Measurements from ENCODE around the gene TAF4. TPM values are rescaled to one million over a fixed set of nuclear protein-coding genes. Genes with fewer than 3 reads are reported as not detected.

TAF4 gene
- total RNA-seq, 1 experiment from 2014 or later, result 21.0 TPM

DNA sequence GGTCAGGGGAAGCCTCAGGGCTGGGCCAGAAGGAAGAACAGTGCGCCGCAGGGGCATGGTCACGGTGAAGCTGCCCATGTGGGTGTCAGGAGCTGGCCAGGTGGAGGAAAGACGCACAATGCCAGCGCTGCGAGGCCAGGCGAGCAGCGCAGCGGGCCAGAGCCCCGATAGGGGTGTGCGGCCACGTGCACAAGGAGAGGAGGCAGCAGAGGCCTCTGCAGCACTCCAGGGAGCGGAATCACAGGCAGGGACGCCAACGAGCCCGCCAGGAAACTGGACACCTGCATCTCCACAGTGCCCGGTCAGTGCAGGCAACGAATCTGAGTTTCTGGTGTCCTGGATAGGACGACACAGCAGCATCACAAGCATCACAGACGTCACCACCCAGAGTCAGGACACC, 35.7 kb downstream of the TAF4 start:
- H3K4me3 ChIP-seq (ENCODE audit: low read depth in 2 of 2, low read length in 2 of 2), result no peak overlapping the region
- H3K27ac ChIP-seq (ENCODE audit: low read length), result no peak overlapping the region
- BruUV-seq (replicated peaks), result no TSS peak
- TF ChIP-seq, protein P1, sequence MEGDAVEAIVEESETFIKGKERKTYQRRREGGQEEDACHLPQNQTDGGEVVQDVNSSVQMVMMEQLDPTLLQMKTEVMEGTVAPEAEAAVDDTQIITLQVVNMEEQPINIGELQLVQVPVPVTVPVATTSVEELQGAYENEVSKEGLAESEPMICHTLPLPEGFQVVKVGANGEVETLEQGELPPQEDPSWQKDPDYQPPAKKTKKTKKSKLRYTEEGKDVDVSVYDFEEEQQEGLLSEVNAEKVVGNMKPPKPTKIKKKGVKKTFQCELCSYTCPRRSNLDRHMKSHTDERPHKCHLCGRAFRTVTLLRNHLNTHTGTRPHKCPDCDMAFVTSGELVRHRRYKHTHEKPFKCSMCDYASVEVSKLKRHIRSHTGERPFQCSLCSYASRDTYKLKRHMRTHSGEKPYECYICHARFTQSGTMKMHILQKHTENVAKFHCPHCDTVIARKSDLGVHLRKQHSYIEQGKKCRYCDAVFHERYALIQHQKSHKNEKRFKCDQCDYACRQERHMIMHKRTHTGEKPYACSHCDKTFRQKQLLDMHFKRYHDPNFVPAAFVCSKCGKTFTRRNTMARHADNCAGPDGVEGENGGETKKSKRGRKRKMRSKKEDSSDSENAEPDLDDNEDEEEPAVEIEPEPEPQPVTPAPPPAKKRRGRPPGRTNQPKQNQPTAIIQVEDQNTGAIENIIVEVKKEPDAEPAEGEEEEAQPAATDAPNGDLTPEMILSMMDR (IDR thresholded peaks at IDR 0.05), result no peak
- TF ChIP-seq SIN3A (IDR thresholded peaks at IDR 0.05; ENCODE audit: borderline replicate concordance, insufficient read depth, low read depth, low read length), result no peak
- TF ChIP-seq TCF7L2 (IDR thresholded peaks at IDR 0.05; ENCODE audit: low read depth, low read length), result no peak
- TF ChIP-seq, protein P2, sequence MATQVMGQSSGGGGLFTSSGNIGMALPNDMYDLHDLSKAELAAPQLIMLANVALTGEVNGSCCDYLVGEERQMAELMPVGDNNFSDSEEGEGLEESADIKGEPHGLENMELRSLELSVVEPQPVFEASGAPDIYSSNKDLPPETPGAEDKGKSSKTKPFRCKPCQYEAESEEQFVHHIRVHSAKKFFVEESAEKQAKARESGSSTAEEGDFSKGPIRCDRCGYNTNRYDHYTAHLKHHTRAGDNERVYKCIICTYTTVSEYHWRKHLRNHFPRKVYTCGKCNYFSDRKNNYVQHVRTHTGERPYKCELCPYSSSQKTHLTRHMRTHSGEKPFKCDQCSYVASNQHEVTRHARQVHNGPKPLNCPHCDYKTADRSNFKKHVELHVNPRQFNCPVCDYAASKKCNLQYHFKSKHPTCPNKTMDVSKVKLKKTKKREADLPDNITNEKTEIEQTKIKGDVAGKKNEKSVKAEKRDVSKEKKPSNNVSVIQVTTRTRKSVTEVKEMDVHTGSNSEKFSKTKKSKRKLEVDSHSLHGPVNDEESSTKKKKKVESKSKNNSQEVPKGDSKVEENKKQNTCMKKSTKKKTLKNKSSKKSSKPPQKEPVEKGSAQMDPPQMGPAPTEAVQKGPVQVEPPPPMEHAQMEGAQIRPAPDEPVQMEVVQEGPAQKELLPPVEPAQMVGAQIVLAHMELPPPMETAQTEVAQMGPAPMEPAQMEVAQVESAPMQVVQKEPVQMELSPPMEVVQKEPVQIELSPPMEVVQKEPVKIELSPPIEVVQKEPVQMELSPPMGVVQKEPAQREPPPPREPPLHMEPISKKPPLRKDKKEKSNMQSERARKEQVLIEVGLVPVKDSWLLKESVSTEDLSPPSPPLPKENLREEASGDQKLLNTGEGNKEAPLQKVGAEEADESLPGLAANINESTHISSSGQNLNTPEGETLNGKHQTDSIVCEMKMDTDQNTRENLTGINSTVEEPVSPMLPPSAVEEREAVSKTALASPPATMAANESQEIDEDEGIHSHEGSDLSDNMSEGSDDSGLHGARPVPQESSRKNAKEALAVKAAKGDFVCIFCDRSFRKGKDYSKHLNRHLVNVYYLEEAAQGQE (IDR thresholded peaks at IDR 0.05; ENCODE audit: insufficient read depth in 1 of 2, low read depth in 2 of 2, low read length in 1 of 2), result no peak
- no peak for TF ChIP-seq POLR2AphosphoS5 (IDR thresholded peaks at IDR 0.05; ENCODE audit: low read depth, low read length)
- ChIA-PET POLR2A (no interaction called here), CTCF (no interaction called here)
- H3K4me1 ChIP-seq (ENCODE audit: control insufficient read depth, insufficient read depth, low read length), result peaks cover 51% of the 10 kb centered on the region
- intact Hi-C loops (cut with micrococcal nuclease; ENCODE audit: unreplicated experiment), result no loop called here
- no peak for DNase-seq (ENCODE audit: low read depth, low spot score)
- ATAC-seq, result no peak
- in situ Hi-C loops (cut with HindIII; ENCODE audit: low pct_unique_long_range_greater_than_20kb, low sequenced_read_pairs), result no loop called here
- H3K27me3 ChIP-seq (ENCODE audit: control insufficient read depth, insufficient read depth, low read length), result no peaks in the 10 kb centered on the region
- no peaks in the 10 kb centered on the region; the same call in 1 of the 2 replicates for H3K36me3 ChIP-seq (ENCODE audit: control insufficient read depth, insufficient read depth, low read length)
- no peaks in the 10 kb centered on the region for H3K9me3 ChIP-seq (ENCODE audit: control insufficient read depth, insufficient read depth, low read depth, low read length)

DNA sequence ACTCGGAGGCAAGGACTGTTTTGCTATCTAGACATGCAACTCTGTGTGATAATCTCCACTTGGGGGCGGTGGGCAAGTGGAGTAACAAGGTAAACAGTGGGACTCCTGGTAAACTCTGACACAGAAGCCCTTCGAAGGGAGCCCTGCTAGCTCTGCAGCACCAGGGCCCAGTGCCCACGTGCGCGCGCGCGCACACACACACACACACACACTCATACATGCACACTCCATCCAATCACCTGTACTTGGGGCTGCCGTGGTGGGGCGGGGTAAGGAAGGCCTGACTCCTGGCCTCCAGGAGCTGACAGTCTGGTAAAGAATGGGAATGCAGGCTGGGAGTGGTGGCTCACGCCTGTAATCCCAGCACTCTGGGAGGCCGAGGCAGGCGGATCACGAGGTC, 36.4 kb downstream of the TAF4 start:
- Histone ChIP-seq H3K36me3 (ENCODE audit: control insufficient read depth, insufficient read depth, low read length) (no peaks in the 10 kb centered on the region; the same call in 1 of the 2 replicates), H3K4me1 (ENCODE audit: control insufficient read depth, insufficient read depth, low read length) (peaks cover 51% of the 10 kb centered on the region), H3K27ac (ENCODE audit: low read length) (no peak overlapping the region), H3K27me3 (ENCODE audit: control insufficient read depth, insufficient read depth, low read length) (no peaks in the 10 kb centered on the region), H3K4me3 (ENCODE audit: low read depth in 2 of 2, low read length in 2 of 2) (no peak overlapping the region), H3K9me3 (ENCODE audit: control insufficient read depth, insufficient read depth, low read depth, low read length) (no peaks in the 10 kb centered on the region)
- ATAC-seq (no peak), DNase-seq (ENCODE audit: low read depth, low spot score) (no peak)
- no TSS peak for BruUV-seq (replicated peaks)
- in situ Hi-C loops (cut with HindIII; ENCODE audit: low pct_unique_long_range_greater_than_20kb, low sequenced_read_pairs) (no loop called here), intact Hi-C loops (cut with micrococcal nuclease; ENCODE audit: unreplicated experiment) (no loop called here)
- ChIA-PET CTCF (interaction anchor here (0.6 kb wide), 1 partner anchor 14 kb away, joined by 4 read pairs; no protein-coding TSS in a partner anchor), POLR2A (interaction anchor here (0.6 kb wide), 1 partner anchor 13 kb away, joined by 3 read pairs; no protein-coding TSS in a partner anchor)
- TF ChIP-seq POLR2AphosphoS5 (IDR thresholded peaks at IDR 0.05; ENCODE audit: low read depth, low read length), result no peak
- TF ChIP-seq, protein P2 (IDR thresholded peaks at IDR 0.05; ENCODE audit: insufficient read depth in 1 of 2, low read depth in 2 of 2, low read length in 1 of 2), result no peak

All from Panc1 (cell line).